Activated CD4-positive, alpha-beta T cell treated with anti-CD3 and anti-CD28 coated beads for 1 hour (primary cell): ENCODE measurements around the gene GABRA5.

Source experiments
- DNase-seq: peaks from one replicate; pipeline ENCODE4 v3.0.0-alpha.2; 2020

The GABRA5 gene

GRCh38 chr15:26934848-26935247 lies 68.0 kb downstream of the GABRA5 start:
- DNase-seq: no peak

- DNase-seq: no peak
Observed at GRCh38 chr15:26935322-26935721, 68.5 kb downstream of the GABRA5 start.

- no peak for DNase-seq
Observed at GRCh38 chr15:26936502-26936901, 69.6 kb downstream of the GABRA5 start.

- no peak for DNase-seq
Observed at GRCh38 chr15:26937134-26937533, 70.3 kb downstream of the GABRA5 start.

- no peak for DNase-seq
Observed at GRCh38 chr15:26939398-26939797, 72.5 kb downstream of the GABRA5 start.

- no peak for DNase-seq
Observed at GRCh38 chr15:26941489-26941888, 74.6 kb downstream of the GABRA5 start.

GRCh38 chr15:26943866-26944265 lies 77.0 kb downstream of the GABRA5 start:
- DNase-seq: no peak

GRCh38 chr15:26945046-26945445 lies 78.2 kb downstream of the GABRA5 start:
- no peak for DNase-seq

- DNase-seq: no peak
Observed at GRCh38 chr15:26950001-26950400, 83.1 kb downstream of the GABRA5 start.

GRCh38 chr15:26954403-26954802 lies 87.5 kb downstream of the GABRA5 start:
- no peak for DNase-seq

GRCh38 chr15:26967719-26968269 lies 100.9 kb downstream of the GABRA5 start:
- no peak for DNase-seq

- DNase-seq: no peak
Observed at GRCh38 chr15:26968806-26969205, 101.9 kb downstream of the GABRA5 start.

- no peak for DNase-seq
Observed at GRCh38 chr15:26970712-26971210, 103.9 kb downstream of the GABRA5 start, which contains the start of gene GABRG3. Gene GABRG3 (plus strand): TSS chr15:26971181.

GRCh38 chr15:26971271-26972018 lies 104.6 kb downstream of the GABRA5 start:
- no peak for DNase-seq

GRCh38 chr15:26972636-26973035 lies 105.8 kb downstream of the GABRA5 start:
- no peak for DNase-seq

- DNase-seq: no peak
Observed at GRCh38 chr15:26974120-26974780, 107.4 kb downstream of the GABRA5 start.

GRCh38 chr15:26981492-26981891 lies 114.6 kb downstream of the GABRA5 start:
- DNase-seq: no peak

- no peak for DNase-seq
Observed at GRCh38 chr15:26983822-26984221, 117.0 kb downstream of the GABRA5 start.

GRCh38 chr15:26985050-26985449 lies 118.2 kb downstream of the GABRA5 start:
- no peak for DNase-seq

GRCh38 chr15:26996250-26996649 lies 129.4 kb downstream of the GABRA5 start:
- no peak for DNase-seq
